Mammary epithelial cell (primary cell): ENCODE measurements around the gene MAPK8IP1.

Source experiments
- CTCF ChIP-seq, 2 donors: IDR thresholded peaks in 1 of 2; conservative IDR thresholded peaks in 1 of 2; 2 replicates each; pipeline ENCODE4 v1.5.1; 2011 to 2012; ENCODE audit warnings: inconsistent platforms in 2 of 2, low read length in 2 of 2, mild to moderate bottlenecking in 2 of 2, control low read depth in 1 of 2, low read depth in 1 of 2; ENCODE audit not compliant: insufficient read depth in 1 of 2; ENCODE audit errors: extremely low read depth in 1 of 2
- EZH2 ChIP-seq: IDR thresholded peaks from 2 replicates; pipeline ENCODE4 v1.6.1; 2012; ENCODE audit warnings: low read length, inconsistent platforms, borderline replicate concordance

- no peak for TF ChIP-seq CTCF (conservative IDR thresholded peaks at IDR 0.05 in 1 of 2, IDR thresholded peaks at IDR 0.05 in 1 of 2; ENCODE audit: extremely low read depth in 1 of 2, insufficient read depth in 1 of 2, low read depth in 1 of 2, low read length in 2 of 2)
- no peak for TF ChIP-seq EZH2
Observed at GRCh38 chr11:45857961-45858474, 27.4 kb upstream of the MAPK8IP1 start.
